Glutamatergic neuron (in vitro differentiated cells): ENCODE measurements around the gene GJA3. TPM values are rescaled to one million over a fixed set of nuclear protein-coding genes. Genes with fewer than 3 reads are reported as not detected.

Experiments used
- DNase-seq: peaks from one replicate; pipeline ENCODE4 v3.0.0; 2022
- H3K27ac Mint-ChIP-seq: one replicate; pipeline ENCODE4 v1.8.0; 2020; ENCODE audit warnings: mild to moderate bottlenecking, mixed read lengths, inconsistent platforms; ENCODE audit not compliant: unreplicated experiment
- H3K27me3 Mint-ChIP-seq: one replicate; pipeline ENCODE4 v1.8.0; 2020; ENCODE audit warnings: mild to moderate bottlenecking, moderate library complexity, mixed read lengths, inconsistent platforms; ENCODE audit not compliant: unreplicated experiment
- H3K36me3 Mint-ChIP-seq: one replicate; pipeline ENCODE4 v1.8.0; 2020; ENCODE audit warnings: mild to moderate bottlenecking, mixed read lengths, inconsistent platforms; ENCODE audit not compliant: unreplicated experiment
- H3K4me1 Mint-ChIP-seq: one replicate; pipeline ENCODE4 v1.8.0; 2020; ENCODE audit warnings: mild to moderate bottlenecking, low read depth, mixed read lengths, inconsistent platforms; ENCODE audit not compliant: unreplicated experiment
- H3K4me3 Mint-ChIP-seq: one replicate; pipeline ENCODE4 v1.8.0; 2020; ENCODE audit warnings: mild to moderate bottlenecking, mixed read lengths, inconsistent platforms; ENCODE audit not compliant: unreplicated experiment
- H3K9me3 Mint-ChIP-seq: one replicate; pipeline ENCODE4 v1.8.0; 2020; ENCODE audit warnings: mild to moderate bottlenecking, moderate library complexity, mixed read lengths, inconsistent platforms; ENCODE audit not compliant: unreplicated experiment
- CTCF ChIP-seq: fragments of 200-600 bp; sonication (generic); IDR thresholded peaks from one replicate; pipeline ENCODE4 v1.5.0; 2021; ENCODE audit not compliant: partially characterized antibody, unreplicated experiment
- total RNA-seq: library from RNA; stranded (reverse); fragmentation: NEBNext Ultra II Directional; extraction: Animal tissue kit (Norgen Biotek cat#: 25700); gene quantifications from one replicate; pipeline ENCODE4 v1.2.1, GENCODE V29; 2021; ENCODE audit not compliant: unreplicated experiment

The GJA3 gene
- total RNA-seq, 1 donor from 2014 or later: not detected

GRCh38 chr13:20116213-20116612 lies 44.6 kb downstream of the GJA3 start:
- TF ChIP-seq CTCF: no peak
- no peak for DNase-seq
- peaks cover 2% of the 10 kb centered on the region for H3K9me3 Mint-ChIP-seq
- no peak overlapping the region for H3K4me3 Mint-ChIP-seq
- H3K4me1 Mint-ChIP-seq: no peaks in the 10 kb centered on the region
- H3K27me3 Mint-ChIP-seq: no peaks in the 10 kb centered on the region
- no peaks in the 10 kb centered on the region for H3K36me3 Mint-ChIP-seq
- no peak overlapping the region for H3K27ac Mint-ChIP-seq

- Mint-ChIP-seq H3K4me3 (no peak overlapping the region), H3K27ac (no peak overlapping the region), H3K4me1 (no peaks in the 10 kb centered on the region), H3K9me3 (no peaks in the 10 kb centered on the region), H3K27me3 (no peaks in the 10 kb centered on the region), H3K36me3 (no peaks in the 10 kb centered on the region)
- DNase-seq: no peak
- no peak for TF ChIP-seq CTCF
Measured at GRCh38 chr13:20114066-20114610, 46.7 kb downstream of the GJA3 start.

GRCh38 chr13:20109037-20109436 lies 51.8 kb downstream of the GJA3 start:
- Mint-ChIP-seq H3K9me3 (peaks cover 3% of the 10 kb centered on the region), H3K27ac (no peak overlapping the region), H3K36me3 (peaks cover 4% of the 10 kb centered on the region), H3K27me3 (no peaks in the 10 kb centered on the region), H3K4me3 (no peak overlapping the region), H3K4me1 (peaks cover 2% of the 10 kb centered on the region)
- TF ChIP-seq CTCF: no peak
- DNase-seq: no peak

- H3K9me3 Mint-ChIP-seq: peaks cover 7% of the 10 kb centered on the region
- H3K36me3 Mint-ChIP-seq: peaks cover 4% of the 10 kb centered on the region
- DNase-seq: no peak
- TF ChIP-seq CTCF: no peak
- H3K27ac Mint-ChIP-seq: no peak overlapping the region
- H3K27me3 Mint-ChIP-seq: no peaks in the 10 kb centered on the region
- no peak overlapping the region for H3K4me3 Mint-ChIP-seq
- H3K4me1 Mint-ChIP-seq: peaks cover 13% of the 10 kb centered on the region
Measured at GRCh38 chr13:20106742-20107141, 54.1 kb downstream of the GJA3 start.

- Mint-ChIP-seq H3K27ac (no peak overlapping the region), H3K4me1 (peaks cover 18% of the 10 kb centered on the region), H3K36me3 (peaks cover 4% of the 10 kb centered on the region), H3K27me3 (peaks cover 4% of the 10 kb centered on the region), H3K9me3 (peaks cover 10% of the 10 kb centered on the region), H3K4me3 (no peak overlapping the region)
- DNase-seq: no peak
- TF ChIP-seq CTCF: no peak
Measured at GRCh38 chr13:20105161-20105689, 55.6 kb downstream of the GJA3 start.
